Hematopoietic multipotent progenitor cell treated with erythropoietin and hydrocortisone succinate and interleukin-3 and kit ligand, for 4 days (in vitro differentiated cells): ENCODE results near the gene MLX.

Source experiments
- DNase-seq: peaks from one replicate; pipeline ENCODE4 v3.0.0-alpha.2; 2015

MLX gene

GRCh38 chr17:42566883-42567573 is at the start of gene MLX:
Gene MLX, plus strand, starts transcription at chr17:42567100. Its CDS starts 25 bp downstream, at chr17:42567125.
- DNase-seq, result peak; percentile 97

GRCh38 chr17:42517516-42517915 is 49.4 kb upstream of the MLX start:
- peak; percentile 91 for DNase-seq

GRCh38 chr17:42518046-42518754 is 48.7 kb upstream of the MLX start:
- DNase-seq, result peak; percentile 78

- peak; percentile 98 for DNase-seq
These were observed 48.0 kb upstream of the MLX start for GRCh38 chr17:42518755-42519545.

GRCh38 chr17:42519546-42520491 is 47.1 kb upstream of the MLX start:
- peak; percentile 70 for DNase-seq

- DNase-seq, result peak; percentile 72
These were observed 46.4 kb upstream of the MLX start for GRCh38 chr17:42520540-42520951.

GRCh38 chr17:42521036-42521435 is 45.9 kb upstream of the MLX start:
- no peak for DNase-seq

GRCh38 chr17:42521666-42522262 is 45.1 kb upstream of the MLX start:
- no peak for DNase-seq

GRCh38 chr17:42522263-42522790 is 44.6 kb upstream of the MLX start:
- no peak for DNase-seq

- no peak for DNase-seq
These were observed 44.1 kb upstream of the MLX start for GRCh38 chr17:42522798-42523278.

- no peak for DNase-seq
These were observed 41.7 kb upstream of the MLX start for GRCh38 chr17:42525221-42525620.

GRCh38 chr17:42526031-42526444 is 40.9 kb upstream of the MLX start:
- no peak for DNase-seq

- no peak for DNase-seq
These were observed 39.0 kb upstream of the MLX start for GRCh38 chr17:42527932-42528331.

- DNase-seq, result no peak
These were observed 37.8 kb upstream of the MLX start for GRCh38 chr17:42529061-42529460.

- no peak for DNase-seq
These were observed 35.9 kb upstream of the MLX start for GRCh38 chr17:42530952-42531454.

GRCh38 chr17:42531455-42532354 is 35.2 kb upstream of the MLX start:
- DNase-seq, result peak; percentile 79

GRCh38 chr17:42535155-42536047 is 31.5 kb upstream of the MLX start:
- DNase-seq, result no peak

- DNase-seq, result peak; percentile 98
These were observed 30.9 kb upstream of the MLX start, which contains the start of gene NAGLU for GRCh38 chr17:42536048-42536371. Gene NAGLU, plus strand, starts transcription at chr17:42536241. Its CDS starts 32 bp downstream, at chr17:42536273.
